Caco-2 (cell line): ENCODE measurements around the gene BTNL8. TPM values are rescaled to one million over a fixed set of nuclear protein-coding genes. Genes with fewer than 3 reads are reported as not detected.
"Not testable (repeated sequence)": the region's sequence is repeated elsewhere in the genome, so short reads cannot be mapped to it uniquely, and the experiment has no call there.

Source experiments
- BruUV-seq: library from RNA; stranded (reverse); fragments of 400-500 nt; replicated peaks from 2 replicates; lab custom pipeline; 2021; lab: Mats Ljungman, UMichigan
- CTCF ChIA-PET: fragments of 300-600 bp; sonication (Branson Sonifier 250); formaldehyde crosslinking; loops from one replicate; lab custom pipeline; 2022; ENCODE audit warnings: antibody characterized with exemption; lab: Charles Lee
- POLR2A ChIA-PET: fragments of 300-600 bp; sonication (Branson Sonifier 250); formaldehyde crosslinking; loops from one replicate; lab custom pipeline; 2022; ENCODE audit warnings: antibody characterized with exemption; lab: Charles Lee
- DNase-seq, 2 experiments: peaks; one replicate each; pipeline versions ENCODE4 v3.0.0 to v3.0.0-alpha.2; 2020 to 2022
- H3K27me3 ChIP-seq: replicated peaks from 2 replicates; pipeline ENCODE4 v1.6.0; 2011; ENCODE audit warnings: low read length; ENCODE audit not compliant: control insufficient read depth, insufficient read depth
- H3K36me3 ChIP-seq: 2 replicates; pipeline ENCODE4 v1.5.1; 2011; ENCODE audit warnings: low read length; ENCODE audit not compliant: control insufficient read depth, insufficient read depth
- H3K4me1 ChIP-seq: fragments of 250-450 bp; sonication (Bioruptor Pico); 2 replicates; pipeline ENCODE4 v1.5.1; 2020; ENCODE audit warnings: mild to moderate bottlenecking
- H3K4me3 ChIP-seq: 2 replicates; pipeline ENCODE4 v1.5.1; 2011; ENCODE audit warnings: low read depth, mild to moderate bottlenecking, control low read depth, low read length
- H3K9me3 ChIP-seq: fragments of 250-450 bp; sonication (Bioruptor Pico); 2 replicates; pipeline ENCODE4 v1.5.1; 2020; ENCODE audit warnings: mild to moderate bottlenecking, moderate library complexity
- H3K27ac Mint-ChIP-seq: one replicate; pipeline ENCODE4 v1.8.0; 2022; ENCODE audit warnings: mixed read lengths; ENCODE audit not compliant: unreplicated experiment
- H3K27me3 Mint-ChIP-seq: one replicate; pipeline ENCODE4 v1.8.0; 2022; ENCODE audit warnings: mixed read lengths; ENCODE audit not compliant: insufficient read depth, unreplicated experiment
- H3K36me3 Mint-ChIP-seq: one replicate; pipeline ENCODE4 v1.8.0; 2022; ENCODE audit warnings: mild to moderate bottlenecking, mixed read lengths; ENCODE audit not compliant: insufficient read depth, unreplicated experiment
- H3K4me1 Mint-ChIP-seq: one replicate; pipeline ENCODE4 v1.8.0; 2022; ENCODE audit warnings: low read depth, mixed read lengths; ENCODE audit not compliant: unreplicated experiment
- H3K4me3 Mint-ChIP-seq: one replicate; pipeline ENCODE4 v1.8.0; 2022; ENCODE audit warnings: mild to moderate bottlenecking, moderate library complexity, mixed read lengths; ENCODE audit not compliant: unreplicated experiment
- H3K9me3 Mint-ChIP-seq: one replicate; pipeline ENCODE4 v1.8.0; 2022; ENCODE audit warnings: mixed read lengths; ENCODE audit not compliant: unreplicated experiment
- intact Hi-C: fragments of 100-400 bp; cut with micrococcal nuclease; formaldehyde crosslinking; loops from one replicate; pipeline ENCODE4 v1.10.0; 2022; ENCODE audit not compliant: unreplicated experiment
- total RNA-seq: library from RNA; stranded (reverse); gene quantifications from 2 replicates; pipeline ENCODE4 v1.2.3, GENCODE V29; 2022
- TF ChIP-seq, protein P1 (sequence below), 2 experiments: fragments of 200-600 bp in 1 of 2; IDR thresholded peaks; 1 replicate in 1 of 2; 2 replicates in 1 of 2; pipeline versions ENCODE4 v1.5.1 to v1.8.0; 2011 to 2022; ENCODE audit warnings: antibody characterized with exemption in 1 of 2, control low read depth in 1 of 2, inconsistent platforms in 1 of 2, low read depth in 1 of 2, low read length in 1 of 2, mild to moderate bottlenecking in 1 of 2, moderate library complexity in 1 of 2; ENCODE audit not compliant: insufficient read depth in 1 of 2, severe bottlenecking in 1 of 2, unreplicated experiment in 1 of 2

Gene BTNL8
- total RNA-seq, 1 experiment from 2014 or later = 6.0 TPM

GRCh38 chr5:180873615-180874520, 25.1 kb upstream of the BTNL8 start:
- ChIA-PET CTCF (no interaction called here), POLR2A (no interaction called here)
- Histone ChIP-seq H3K4me1 (peaks cover 4% of the 10 kb centered on the region; the same call in 1 of the 2 replicates), H3K9me3 (no peaks in the 10 kb centered on the region), H3K36me3 (no peaks in the 10 kb centered on the region), H3K4me3 (no peak overlapping the region), H3K27me3 (no peaks in the 10 kb centered on the region)
- Mint-ChIP-seq H3K27ac (no peak overlapping the region), H3K36me3 (peaks cover 5% of the 10 kb centered on the region), H3K27me3 (no peaks in the 10 kb centered on the region), H3K4me1 (peaks cover 5% of the 10 kb centered on the region), H3K9me3 (no peaks in the 10 kb centered on the region), H3K4me3 (no peak overlapping the region)
- DNase-seq = no peak
- BruUV-seq = no TSS peak
- TF ChIP-seq, protein P1, sequence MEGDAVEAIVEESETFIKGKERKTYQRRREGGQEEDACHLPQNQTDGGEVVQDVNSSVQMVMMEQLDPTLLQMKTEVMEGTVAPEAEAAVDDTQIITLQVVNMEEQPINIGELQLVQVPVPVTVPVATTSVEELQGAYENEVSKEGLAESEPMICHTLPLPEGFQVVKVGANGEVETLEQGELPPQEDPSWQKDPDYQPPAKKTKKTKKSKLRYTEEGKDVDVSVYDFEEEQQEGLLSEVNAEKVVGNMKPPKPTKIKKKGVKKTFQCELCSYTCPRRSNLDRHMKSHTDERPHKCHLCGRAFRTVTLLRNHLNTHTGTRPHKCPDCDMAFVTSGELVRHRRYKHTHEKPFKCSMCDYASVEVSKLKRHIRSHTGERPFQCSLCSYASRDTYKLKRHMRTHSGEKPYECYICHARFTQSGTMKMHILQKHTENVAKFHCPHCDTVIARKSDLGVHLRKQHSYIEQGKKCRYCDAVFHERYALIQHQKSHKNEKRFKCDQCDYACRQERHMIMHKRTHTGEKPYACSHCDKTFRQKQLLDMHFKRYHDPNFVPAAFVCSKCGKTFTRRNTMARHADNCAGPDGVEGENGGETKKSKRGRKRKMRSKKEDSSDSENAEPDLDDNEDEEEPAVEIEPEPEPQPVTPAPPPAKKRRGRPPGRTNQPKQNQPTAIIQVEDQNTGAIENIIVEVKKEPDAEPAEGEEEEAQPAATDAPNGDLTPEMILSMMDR (IDR thresholded peaks at IDR 0.05; ENCODE audit: insufficient read depth in 1 of 2, low read depth in 1 of 2, low read length in 1 of 2, severe bottlenecking in 1 of 2, unreplicated experiment in 1 of 2) = no peak
- intact Hi-C loops = no loop called here

- ChIA-PET CTCF (no interaction called here), POLR2A (no interaction called here)
- TF ChIP-seq, protein P1 (IDR thresholded peaks at IDR 0.05; ENCODE audit: insufficient read depth in 1 of 2, low read depth in 1 of 2, low read length in 1 of 2, severe bottlenecking in 1 of 2, unreplicated experiment in 1 of 2) = no peak
- Histone ChIP-seq H3K9me3 (no peaks in the 10 kb centered on the region), H3K27me3 (no peaks in the 10 kb centered on the region), H3K36me3 (no peaks in the 10 kb centered on the region), H3K4me3 (no peak overlapping the region), H3K4me1 (no peaks in the 10 kb centered on the region)
- Mint-ChIP-seq H3K27me3 (no peaks in the 10 kb centered on the region), H3K27ac (no peak overlapping the region), H3K4me3 (no peak overlapping the region), H3K9me3 (no peaks in the 10 kb centered on the region), H3K36me3 (peaks cover 5% of the 10 kb centered on the region), H3K4me1 (no peaks in the 10 kb centered on the region)
- BruUV-seq = no TSS peak
- intact Hi-C loops = no loop called here
- DNase-seq = no peak
These were observed 24.0 kb upstream of the BTNL8 start for GRCh38 chr5:180874804-180875582.

DNA sequence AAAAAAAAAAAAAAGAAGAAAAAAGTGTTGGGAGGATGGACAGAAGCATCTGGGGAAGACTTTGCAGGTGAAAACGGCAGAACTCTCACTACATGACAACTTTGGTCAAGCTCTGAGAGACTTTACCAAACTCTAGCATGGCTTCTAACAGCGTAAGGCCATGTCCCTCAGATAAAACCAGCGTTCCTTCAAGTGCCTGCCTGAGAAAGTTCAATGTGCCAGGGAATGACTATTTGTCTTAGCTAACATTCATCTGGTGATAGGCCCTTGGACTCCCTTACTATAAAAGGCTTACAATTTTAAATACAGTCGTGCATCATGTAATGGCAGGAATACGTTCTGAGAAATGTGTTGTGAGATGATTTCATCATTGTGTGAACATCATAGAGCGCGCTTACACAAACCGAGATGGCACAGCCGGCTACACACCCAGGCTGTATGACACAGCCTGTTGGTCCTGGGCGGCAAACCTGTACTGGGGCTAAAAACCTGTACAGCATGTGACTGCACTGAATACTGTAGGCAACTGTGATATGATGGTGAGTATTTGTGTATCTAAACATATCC, 23.0 kb upstream of the BTNL8 start:
- no peaks in the 10 kb centered on the region for H3K27me3 ChIP-seq
- Mint-ChIP-seq H3K9me3 (no peaks in the 10 kb centered on the region), H3K27me3 (no peaks in the 10 kb centered on the region), H3K4me3 (no peak overlapping the region), H3K36me3 (peaks cover 5% of the 10 kb centered on the region), H3K4me1 (no peaks in the 10 kb centered on the region), H3K27ac (no peak overlapping the region)
- ChIA-PET POLR2A (no interaction called here), CTCF (interaction anchor here (1.5 kb wide), 1 partner anchor 10 kb away, joined by 4 read pairs; no protein-coding TSS in a partner anchor)
- intact Hi-C loops = no loop called here
- H3K4me3 ChIP-seq = no peak overlapping the region
- BruUV-seq = no TSS peak
- TF ChIP-seq, protein P1 (IDR thresholded peaks at IDR 0.05; ENCODE audit: insufficient read depth in 1 of 2, low read depth in 1 of 2, low read length in 1 of 2, severe bottlenecking in 1 of 2, unreplicated experiment in 1 of 2) = no peak
- H3K36me3 ChIP-seq = no peaks in the 10 kb centered on the region
- DNase-seq = no peak
- no peaks in the 10 kb centered on the region for H3K4me1 ChIP-seq
- no peaks in the 10 kb centered on the region for H3K9me3 ChIP-seq

- H3K27me3 Mint-ChIP-seq, H3K36me3 Mint-ChIP-seq, H3K9me3 ChIP-seq, H3K36me3 ChIP-seq, H3K27me3 ChIP-seq, BruUV-seq, POLR2A ChIA-PET: not testable (repeated sequence)
- Mint-ChIP-seq H3K27ac (peak overlapping the region; percentile 73), H3K9me3 (peaks cover 39% of the 10 kb centered on the region), H3K4me1 (peaks cover 11% of the 10 kb centered on the region), H3K4me3 (peak overlapping the region; percentile 59)
- Histone ChIP-seq H3K4me1 (peaks cover 16% of the 10 kb centered on the region), H3K4me3 (peak overlapping the region; percentile 26)
- intact Hi-C loops = loop anchor here (2.0 kb wide), 1 partner anchor 17 kb away; no protein-coding TSS in a partner anchor
- CTCF ChIA-PET = interaction anchor here (1.1 to 1.7 kb wide), 4 partner anchors 10 to 101 kb away, joined by 4 to 8 read pairs (median 4); partner anchors contain the start of gene ZFP62
- DNase-seq = peak; percentile 84 to 92
These were observed 13.0 kb upstream of the BTNL8 start for GRCh38 chr5:180885845-180886529.
